IMR-90 (cell line): ENCODE data around the gene MINDY3.

Experiments
- BHLHE40 ChIP-seq: fragments of 150-350 bp; IDR thresholded peaks from 2 replicates; pipeline ENCODE4 v1.6.1; 2016; ENCODE audit warnings: mild to moderate bottlenecking, low read depth, low read length
- CEBPB ChIP-seq: IDR thresholded peaks from 2 replicates; pipeline ENCODE4 v1.6.1; 2012; ENCODE audit warnings: low read depth, low read length, improper control_type of control experiment
- CHD1 ChIP-seq: IDR thresholded peaks from 2 replicates; pipeline ENCODE4 v1.6.1; 2012; ENCODE audit warnings: low read depth, low read length, improper control_type of control experiment
- CTCF ChIP-seq: conservative IDR thresholded peaks from 2 replicates; pipeline ENCODE4 v1.5.1; 2012; ENCODE audit warnings: mild to moderate bottlenecking, low read depth, low read length, improper control_type of control experiment
- MAFK ChIP-seq: IDR thresholded peaks from 2 replicates; pipeline ENCODE4 v1.6.1; 2012; ENCODE audit warnings: low read depth, low read length, improper control_type of control experiment
- MXI1 ChIP-seq: IDR thresholded peaks from 2 replicates; pipeline ENCODE4 v1.6.1; 2012; ENCODE audit warnings: low read depth, mild to moderate bottlenecking, low read length, moderate library complexity, borderline replicate concordance
- POLR2A ChIP-seq: IDR thresholded peaks from 2 replicates; pipeline ENCODE4 v1.6.1; 2012; ENCODE audit warnings: mild to moderate bottlenecking, low read depth, low read length
- RAD21 ChIP-seq: IDR thresholded peaks from 2 replicates; pipeline ENCODE4 v1.6.1; 2012; ENCODE audit warnings: low read length, improper control_type of control experiment
- RCOR1 ChIP-seq: IDR thresholded peaks from 2 replicates; pipeline ENCODE4 v1.6.1; 2012; ENCODE audit warnings: mild to moderate bottlenecking, low read length, improper control_type of control experiment; ENCODE audit not compliant: insufficient replicate concordance
- RFX5 ChIP-seq: IDR thresholded peaks from 2 replicates; pipeline ENCODE4 v1.8.0; 2012; ENCODE audit warnings: low read depth, mild to moderate bottlenecking, low read length, moderate library complexity
- USF2 ChIP-seq: fragments of 150-350 bp; IDR thresholded peaks from 2 replicates; pipeline ENCODE4 v1.6.1; 2017; ENCODE audit warnings: mild to moderate bottlenecking, antibody characterized with exemption, low read length, low read depth

- TF ChIP-seq MAFK (no peak), USF2 (no peak), CTCF (no peak), BHLHE40 (no peak), POLR2A (no peak), RCOR1 (no peak), RFX5 (no peak), RAD21 (no peak), MXI1 (no peak), CEBPB (no peak), CHD1 (no peak)
These were observed 38.2 kb downstream of the MINDY3 start for GRCh38 chr10:15822131-15822530.
